T-cell (primary cell): ENCODE measurements around the gene NELFB. TPM values are rescaled to one million over a fixed set of nuclear protein-coding genes. Genes with fewer than 3 reads are reported as not detected.

Source experiments
- ATAC-seq, 4 experiments: fragments of 200-7000 bp in 3 of 4; fragments of 150-1000 bp in 1 of 4; cut with Tn5 transposase; replicated peaks in 1 of 4; 1 replicate in 3 of 4; 2 replicates in 1 of 4; pipeline ENCODE4 v1.10.0; 2021; ENCODE audit warnings: moderate library complexity in 3 of 4, mild to moderate bottlenecking in 2 of 4, moderate number of reproducible peaks in 1 of 4
- CTCF ChIA-PET, 2 donors: fragments of 300-600 bp; sonication (Branson Sonifier 250); formaldehyde crosslinking; loops; one replicate each; lab custom pipeline; 2022; ENCODE audit warnings: antibody characterized with exemption in 2 of 2; lab: Charles Lee
- POLR2A ChIA-PET, 2 donors: fragments of 300-600 bp; sonication (Branson Sonifier 250); formaldehyde crosslinking; loops; one replicate each; lab custom pipeline; 2022; ENCODE audit warnings: antibody characterized with exemption in 2 of 2; lab: Charles Lee
- DNase-seq, 35 experiments: peaks; one replicate each; pipeline versions ENCODE4 v3.0.0 to v3.0.0-alpha.2; 2013 to 2023
- H3K27ac ChIP-seq: one replicate; pipeline ENCODE4 v1.5.1; 2013; ENCODE audit warnings: low read length
- H3K27me3 ChIP-seq, 2 experiments: replicated peaks in 1 of 2; 1 replicate in 1 of 2; 2 replicates in 1 of 2; pipeline versions ENCODE4 v1.6.1 to v1.7.0; 2013; ENCODE audit warnings: low read length in 1 of 2, mixed read lengths in 1 of 2; ENCODE audit not compliant: control insufficient read depth in 2 of 2, insufficient read depth in 2 of 2; ENCODE audit errors: extremely low read depth in 1 of 2
- H3K36me3 ChIP-seq, 2 donors: 1 replicate in 1 of 2; 2 replicates in 1 of 2; pipeline versions ENCODE4 v1.6.1 to v1.7.0; 2013; ENCODE audit warnings: low read length in 1 of 2; ENCODE audit not compliant: control insufficient read depth in 2 of 2, insufficient read depth in 1 of 2; ENCODE audit errors: extremely low read depth in 1 of 2
- H3K4me1 ChIP-seq, 2 experiments: 1 replicate in 1 of 2; 2 replicates in 1 of 2; pipeline versions ENCODE4 v1.6.1 to v1.7.0; 2013; ENCODE audit warnings: low read length in 2 of 2, mixed read lengths in 1 of 2; ENCODE audit not compliant: insufficient read depth in 2 of 2, control insufficient read depth in 1 of 2; ENCODE audit errors: extremely low read depth in 1 of 2
- H3K4me3 ChIP-seq, 2 donors: 1 replicate in 1 of 2; 2 replicates in 1 of 2; pipeline versions ENCODE4 v1.5.1 to v1.7.0; 2013; ENCODE audit warnings: mild to moderate bottlenecking in 2 of 2, low read length in 1 of 2, moderate library complexity in 1 of 2; ENCODE audit not compliant: control insufficient read depth in 1 of 2; ENCODE audit errors: extremely low read depth in 1 of 2
- H3K9me3 ChIP-seq: 2 replicates; pipeline ENCODE4 v1.7.0; 2013
- H3K27ac Mint-ChIP-seq, 2 donors: one replicate each; pipeline ENCODE4 v1.8.0; 2020 to 2021; ENCODE audit warnings: mild to moderate bottlenecking in 2 of 2, mixed read lengths in 2 of 2
- H3K27me3 Mint-ChIP-seq, 2 donors: one replicate each; pipeline ENCODE4 v1.8.0; 2021 to 2022; ENCODE audit warnings: mixed read lengths in 2 of 2
- H3K36me3 Mint-ChIP-seq: one replicate; pipeline ENCODE4 v1.8.0; 2021; ENCODE audit warnings: mixed read lengths
- H3K4me1 Mint-ChIP-seq, 3 donors: one replicate each; pipeline ENCODE4 v1.8.0; 2020 to 2022; ENCODE audit warnings: mixed read lengths in 3 of 3, mild to moderate bottlenecking in 1 of 3
- H3K4me3 Mint-ChIP-seq, 3 donors: one replicate each; pipeline ENCODE4 v1.8.0; 2020 to 2022; ENCODE audit warnings: mild to moderate bottlenecking in 3 of 3, mixed read lengths in 3 of 3, moderate library complexity in 3 of 3
- H3K9me3 Mint-ChIP-seq, 3 donors: one replicate each; pipeline ENCODE4 v1.8.0; 2020 to 2022; ENCODE audit warnings: mixed read lengths in 3 of 3
- WGBS: methylation state at CpG from one replicate; pipeline ENCODE4 v1.1.5; 2013; ENCODE audit warnings: missing lambda C conversion rate; ENCODE audit not compliant: insufficient coverage; 5-methylcytosine and 5-hydroxymethylcytosine counted together
- total RNA-seq, 35 experiments: library from RNA in 6 of 35; stranded (reverse) in 6 of 35; fragments of 120-200 nt in 1 of 35; gene quantifications; one replicate each; pipeline versions ENCODE4 v1.2.1 to v1.2.4 and lab custom pipeline; 2013 to 2026

Gene NELFB
- total RNA-seq, 5 donors from 2014 or later (not counting 1 experiment from before 2014, with no cell fraction given) = 36.1 to 62.2 (median 58.8) TPM

DNA sequence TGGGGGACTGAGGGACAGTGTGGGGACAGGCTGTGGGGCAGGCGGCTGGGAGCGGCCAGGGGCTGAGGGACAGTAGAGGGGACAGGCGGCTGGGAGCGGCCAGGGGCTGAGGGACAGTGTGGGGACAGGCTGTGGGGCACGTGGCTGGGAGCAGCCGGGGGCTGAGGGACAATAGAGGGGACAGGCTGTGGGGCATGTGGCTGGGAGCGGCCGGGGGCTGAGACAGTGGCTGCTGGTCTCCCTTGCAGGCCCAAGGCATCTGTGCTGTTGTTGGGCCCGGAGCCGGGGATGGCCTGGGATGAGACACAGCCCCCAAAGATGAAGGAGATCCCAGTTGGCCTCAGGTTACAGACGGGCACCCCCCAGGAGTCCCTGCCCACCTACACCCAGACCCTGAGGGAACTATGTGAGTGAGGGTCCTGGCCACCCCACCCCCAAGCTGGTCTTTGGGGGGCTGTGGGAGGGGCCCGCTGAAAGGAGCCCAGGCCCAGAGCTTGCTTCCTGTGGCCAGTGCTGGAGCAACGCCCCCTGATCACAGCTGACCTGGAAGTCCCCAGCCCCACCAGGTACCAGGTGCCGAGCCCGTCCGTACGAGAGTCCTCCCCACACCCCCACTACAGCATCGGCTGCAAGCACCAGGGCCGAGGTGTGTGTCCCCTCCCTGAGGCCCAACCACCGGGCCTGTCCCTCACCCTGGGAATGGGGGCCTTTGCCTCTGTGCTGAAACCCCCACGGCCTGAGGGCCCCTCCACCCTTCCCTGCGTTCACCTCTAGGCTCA is 3.4 kb upstream of the NELFB start:
- no peaks in the 10 kb centered on the region for H3K27me3 Mint-ChIP-seq
- WGBS = 96% methylated on average over 10 of the region's 22 CpGs
- peaks cover 4 to 24% of the 10 kb centered on the region in 2 experiments for H3K4me1 ChIP-seq
- no peak for DNase-seq
- H3K4me3 ChIP-seq = no peak overlapping the region
- H3K9me3 ChIP-seq = no peaks in the 10 kb centered on the region
- H3K27ac ChIP-seq = no peak overlapping the region
- CTCF ChIA-PET = no interaction called here
- H3K27ac Mint-ChIP-seq = no peak overlapping the region
- no peaks in the 10 kb centered on the region for H3K36me3 Mint-ChIP-seq
- POLR2A ChIA-PET = no interaction called here
- ATAC-seq = no peak
- no peak overlapping the region for H3K4me3 Mint-ChIP-seq
- H3K36me3 ChIP-seq = peaks cover 0 to 7% of the 10 kb centered on the region in 2 donors
- no peaks in the 10 kb centered on the region for H3K27me3 ChIP-seq
- peaks cover 11% of the 10 kb centered on the region in 3 donors for H3K4me1 Mint-ChIP-seq
- no peaks in the 10 kb centered on the region for H3K9me3 Mint-ChIP-seq

DNA sequence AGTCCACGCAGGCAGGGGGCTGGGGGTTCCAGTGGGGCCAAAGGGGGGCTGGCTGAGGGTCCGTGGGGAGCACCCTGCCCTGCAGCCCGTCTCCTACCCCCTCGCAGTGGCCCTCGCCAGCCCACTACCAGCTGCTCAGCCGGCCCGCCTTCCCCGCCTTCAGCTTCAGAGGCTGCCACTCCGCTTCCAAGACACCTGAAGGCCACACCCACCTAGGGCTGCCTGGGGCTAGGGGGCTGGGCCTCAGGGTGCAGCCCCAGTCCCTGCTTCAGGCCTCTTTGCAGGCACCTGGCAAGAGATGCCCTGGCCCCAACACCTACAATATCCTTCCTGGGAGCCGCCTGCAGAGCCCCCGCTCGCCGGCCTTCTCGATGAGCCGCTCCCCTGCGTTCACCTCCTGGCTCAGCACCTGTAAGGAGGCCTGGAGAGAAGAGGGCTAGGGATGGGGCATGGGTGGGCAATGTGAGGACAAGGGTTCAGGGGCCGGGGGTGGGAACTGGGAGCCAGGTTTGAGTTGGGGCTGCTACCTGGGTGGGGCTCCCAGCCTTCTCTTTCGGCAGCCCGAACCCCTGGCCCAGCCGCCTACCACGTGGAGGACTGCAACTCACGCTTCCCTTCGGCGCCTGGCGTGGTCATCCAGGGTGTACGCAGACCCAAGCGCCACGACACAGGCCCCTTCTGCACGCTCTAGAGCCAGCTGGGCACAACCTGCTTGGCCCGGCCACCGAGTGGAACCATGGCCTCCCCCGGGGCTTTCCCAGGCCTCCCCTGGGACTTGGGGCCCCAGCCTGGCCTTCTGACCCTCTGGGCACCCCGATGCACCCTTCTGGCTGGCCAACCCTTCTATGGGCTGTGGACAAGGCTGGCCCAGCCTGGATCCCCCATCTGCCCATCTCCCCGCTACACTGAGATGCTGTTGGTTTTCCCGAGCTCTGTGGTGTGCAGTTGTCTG is 2.3 kb upstream of the NELFB start:
- H3K4me3 Mint-ChIP-seq = peak overlapping the region in 1 of 3 donors; percentile 82
- Histone ChIP-seq H3K9me3 (no peaks in the 10 kb centered on the region), H3K4me1 (peaks cover 4 to 28% of the 10 kb centered on the region in 2 experiments), H3K27me3 (no peaks in the 10 kb centered on the region), H3K27ac (no peak overlapping the region), H3K4me3 (no peak overlapping the region), H3K36me3 (peaks cover 0 to 10% of the 10 kb centered on the region in 2 donors)
- no peaks in the 10 kb centered on the region for H3K9me3 Mint-ChIP-seq
- H3K27me3 Mint-ChIP-seq = no peaks in the 10 kb centered on the region
- ATAC-seq = no peak
- CTCF ChIA-PET = no interaction called here
- no peak for DNase-seq
- H3K36me3 Mint-ChIP-seq = no peaks in the 10 kb centered on the region
- 84% methylated on average over 26 of the region's 35 CpGs for WGBS
- POLR2A ChIA-PET = no interaction called here
- H3K4me1 Mint-ChIP-seq = peaks cover 11 to 16% (median 15%) of the 10 kb centered on the region in 3 donors
- H3K27ac Mint-ChIP-seq = no peak overlapping the region

DNA sequence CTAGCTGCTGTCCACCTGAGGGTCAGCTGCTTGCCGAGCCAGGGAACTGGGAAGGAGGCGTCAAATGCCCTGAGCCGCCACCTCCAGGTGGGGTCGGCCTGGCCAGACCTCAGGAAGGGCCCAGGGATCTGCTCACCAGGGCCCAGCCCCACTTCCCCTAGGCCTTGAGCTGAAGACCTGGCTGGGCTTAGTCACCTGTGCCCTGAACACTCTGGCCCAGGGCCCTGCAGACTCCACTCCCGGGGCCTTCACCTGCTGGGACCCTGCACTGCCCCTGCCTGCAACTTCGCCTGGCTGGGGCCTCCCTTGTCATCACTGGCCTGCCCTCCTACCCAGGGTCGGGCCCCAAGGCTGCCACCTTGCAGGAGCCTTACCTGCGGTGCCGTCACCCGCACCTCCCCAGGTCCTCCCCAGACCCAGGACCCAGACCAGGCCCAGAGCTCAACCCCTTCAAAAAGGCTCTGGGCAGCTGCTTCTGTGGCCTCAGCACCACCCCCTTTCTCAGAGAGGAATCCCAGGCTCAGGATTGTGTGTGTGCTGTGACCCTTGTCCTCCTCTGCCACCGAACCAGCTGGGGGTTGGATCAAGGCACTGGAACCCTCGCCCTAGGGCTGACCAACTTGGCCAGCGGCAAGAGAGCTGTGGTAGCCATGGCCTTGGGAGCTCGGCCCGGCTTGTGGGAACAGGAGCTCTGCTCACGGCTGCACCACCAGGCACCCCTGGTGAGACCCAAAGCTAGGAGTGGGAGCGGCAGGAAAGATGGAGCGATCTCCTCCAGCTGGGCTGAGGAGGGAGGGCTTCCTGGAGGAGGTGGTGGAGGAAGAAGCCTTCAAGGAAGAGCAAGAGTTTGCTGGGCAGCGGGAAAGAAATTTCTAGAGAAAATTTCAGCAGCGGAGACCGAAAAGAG is 1.2 kb upstream of the NELFB start:
- Histone ChIP-seq H3K4me3 (peak overlapping the region; percentile 68 to 87), H3K9me3 (no peaks in the 10 kb centered on the region), H3K27ac (no peak overlapping the region), H3K4me1 (peaks cover 4 to 28% of the 10 kb centered on the region in 2 experiments), H3K36me3 (peaks cover 0 to 14% of the 10 kb centered on the region in 2 donors), H3K27me3 (no peaks in the 10 kb centered on the region)
- H3K36me3 Mint-ChIP-seq = peaks cover 4% of the 10 kb centered on the region
- peak overlapping the region; percentile 15 to 83 for H3K27ac Mint-ChIP-seq
- WGBS = 90% methylated on average over 21 of the region's 21 CpGs
- H3K4me1 Mint-ChIP-seq = peaks cover 11 to 16% (median 15%) of the 10 kb centered on the region in 3 donors
- ChIA-PET CTCF (interaction anchor here in 1 of 2 donors (1.6 kb wide), 1 partner anchor 17 kb away, joined by 8 read pairs; no protein-coding TSS in a partner anchor), POLR2A (interaction anchor here (0.5 to 2.9 kb wide), 3 partner anchors 13 to 167 kb away, joined by 3 to 16 read pairs (median 4); partner anchors contain the start of genes MAN1B1 (in 1 of the 2) and TUBB4B (in 1 of the 2))
- no peaks in the 10 kb centered on the region for H3K27me3 Mint-ChIP-seq
- H3K4me3 Mint-ChIP-seq = peak overlapping the region; percentile 82 to 83 (median 82)
- no peak for DNase-seq
- ATAC-seq = no peak
- H3K9me3 Mint-ChIP-seq = no peaks in the 10 kb centered on the region

DNA sequence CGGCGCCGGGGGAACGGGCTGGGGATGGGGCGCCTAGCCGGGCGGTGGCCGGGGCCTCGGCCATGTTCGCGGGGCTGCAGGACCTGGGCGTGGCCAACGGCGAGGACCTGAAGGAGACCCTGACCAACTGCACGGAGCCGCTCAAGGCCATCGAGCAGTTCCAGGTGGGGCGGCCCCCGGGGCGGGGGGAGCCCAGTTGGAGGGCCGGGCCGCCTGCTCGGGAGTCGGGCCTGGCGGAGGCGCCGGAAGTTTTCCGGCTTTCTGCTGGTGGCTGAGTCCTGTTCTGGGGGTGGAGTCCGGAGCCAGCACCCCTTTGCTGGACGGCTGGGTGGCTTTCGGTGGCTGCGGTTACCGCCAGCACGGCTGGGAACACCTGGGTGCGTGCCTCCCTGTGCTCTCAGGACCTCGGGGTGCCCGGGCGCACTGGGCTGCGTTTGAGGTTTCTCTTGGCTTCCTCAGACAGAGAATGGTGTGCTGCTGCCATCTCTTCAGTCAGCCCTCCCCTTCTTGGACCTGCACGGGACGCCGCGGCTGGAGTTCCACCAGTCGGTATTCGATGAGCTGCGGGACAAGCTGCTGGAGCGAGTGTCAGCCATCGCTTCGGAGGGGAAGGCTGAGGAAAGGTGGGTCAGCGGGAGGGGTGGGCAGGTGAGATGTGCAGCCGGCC is 454 bp downstream of the NELFB start:
- Histone ChIP-seq H3K9me3 (no peaks in the 10 kb centered on the region), H3K4me3 (peak overlapping the region; percentile 75 to 87), H3K27me3 (no peaks in the 10 kb centered on the region), H3K36me3 (peaks cover 0 to 19% of the 10 kb centered on the region in 2 donors), H3K4me1 (peaks cover 4 to 28% of the 10 kb centered on the region in 2 experiments), H3K27ac (peak overlapping the region; percentile 23)
- DNase-seq (peak in 5 of 35 experiments; percentile 9 to 35 (median 19)), ATAC-seq (peak in 1 of 4 experiments; percentile 2)
- POLR2A ChIA-PET = interaction anchor here in 1 of 2 donors (2.9 kb wide), 1 partner anchor 15 kb away, joined by 16 read pairs; the partner anchor contains the start of gene TUBB4B
- Mint-ChIP-seq H3K4me1 (peaks cover 11 to 16% (median 15%) of the 10 kb centered on the region in 3 donors), H3K9me3 (no peaks in the 10 kb centered on the region), H3K4me3 (peak overlapping the region; percentile 82 to 90 (median 85)), H3K27me3 (no peaks in the 10 kb centered on the region), H3K27ac (peak overlapping the region; percentile 74 to 81), H3K36me3 (peaks cover 9% of the 10 kb centered on the region)
- CTCF ChIA-PET = interaction anchor here in 1 of 2 donors (1.1 to 1.6 kb wide), 3 partner anchors 15 to 19 kb away, joined by 3 to 8 read pairs (median 4); partner anchors contain the start of gene TUBB4B
- under 1% methylated on average over 40 of the region's 51 CpGs for WGBS

DNA sequence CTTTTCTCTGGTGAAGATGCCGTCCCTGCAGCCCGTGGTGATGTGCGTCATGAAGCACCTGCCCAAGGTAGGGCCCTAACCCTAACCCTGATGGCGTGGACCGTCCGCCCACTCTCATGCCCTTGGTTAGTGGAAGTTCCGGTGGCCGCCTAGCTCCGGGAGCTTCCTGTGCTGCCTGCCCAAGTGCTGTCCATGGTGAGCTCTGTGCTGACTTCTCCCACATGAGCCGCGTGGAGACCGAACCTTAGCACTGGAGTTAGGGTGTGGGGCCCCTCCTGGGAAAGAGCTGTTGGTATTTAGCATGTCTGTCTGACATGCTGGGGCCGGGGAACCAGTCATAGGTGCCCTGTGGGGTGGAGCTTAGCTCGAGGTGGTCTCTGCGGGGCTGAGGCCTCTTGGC is 1.2 kb downstream of the NELFB start:
- WGBS = 91% methylated on average over 15 of the region's 15 CpGs
- H3K4me1 Mint-ChIP-seq = peaks cover 11 to 16% (median 15%) of the 10 kb centered on the region in 3 donors

More for the DNA sequence above, 1.2 kb downstream of the NELFB start:
- Mint-ChIP-seq H3K4me3 (peak overlapping the region; percentile 82 to 90 (median 85)), H3K9me3 (no peaks in the 10 kb centered on the region), H3K36me3 (peaks cover 9% of the 10 kb centered on the region), H3K27me3 (no peaks in the 10 kb centered on the region), H3K27ac (no peak overlapping the region)
- Histone ChIP-seq H3K4me3 (peak overlapping the region; percentile 75 to 87), H3K9me3 (no peaks in the 10 kb centered on the region), H3K27ac (peak overlapping the region; percentile 23), H3K4me1 (peaks cover 4 to 28% of the 10 kb centered on the region in 2 experiments), H3K36me3 (peaks cover 0 to 19% of the 10 kb centered on the region in 2 donors), H3K27me3 (no peaks in the 10 kb centered on the region)
- ATAC-seq (no peak), DNase-seq (no peak)
- ChIA-PET CTCF (interaction anchor here in 1 of 2 donors (0.8 to 1.4 kb wide), 3 partner anchors 15 to 127 kb away, joined by 3 to 4 read pairs (median 3); partner anchors contain the start of gene TUBB4B), POLR2A (interaction anchor here in 1 of 2 donors (2.9 kb wide), 1 partner anchor 16 kb away, joined by 16 read pairs; the partner anchor contains the start of gene TUBB4B)
